ENCODE results near the gene SNAPC4.
"Not testable (repeated sequence)": the region's sequence is repeated elsewhere in the genome, so short reads cannot be mapped to it uniquely, and the experiment has no call there.

SNAPC4 gene

DNA sequence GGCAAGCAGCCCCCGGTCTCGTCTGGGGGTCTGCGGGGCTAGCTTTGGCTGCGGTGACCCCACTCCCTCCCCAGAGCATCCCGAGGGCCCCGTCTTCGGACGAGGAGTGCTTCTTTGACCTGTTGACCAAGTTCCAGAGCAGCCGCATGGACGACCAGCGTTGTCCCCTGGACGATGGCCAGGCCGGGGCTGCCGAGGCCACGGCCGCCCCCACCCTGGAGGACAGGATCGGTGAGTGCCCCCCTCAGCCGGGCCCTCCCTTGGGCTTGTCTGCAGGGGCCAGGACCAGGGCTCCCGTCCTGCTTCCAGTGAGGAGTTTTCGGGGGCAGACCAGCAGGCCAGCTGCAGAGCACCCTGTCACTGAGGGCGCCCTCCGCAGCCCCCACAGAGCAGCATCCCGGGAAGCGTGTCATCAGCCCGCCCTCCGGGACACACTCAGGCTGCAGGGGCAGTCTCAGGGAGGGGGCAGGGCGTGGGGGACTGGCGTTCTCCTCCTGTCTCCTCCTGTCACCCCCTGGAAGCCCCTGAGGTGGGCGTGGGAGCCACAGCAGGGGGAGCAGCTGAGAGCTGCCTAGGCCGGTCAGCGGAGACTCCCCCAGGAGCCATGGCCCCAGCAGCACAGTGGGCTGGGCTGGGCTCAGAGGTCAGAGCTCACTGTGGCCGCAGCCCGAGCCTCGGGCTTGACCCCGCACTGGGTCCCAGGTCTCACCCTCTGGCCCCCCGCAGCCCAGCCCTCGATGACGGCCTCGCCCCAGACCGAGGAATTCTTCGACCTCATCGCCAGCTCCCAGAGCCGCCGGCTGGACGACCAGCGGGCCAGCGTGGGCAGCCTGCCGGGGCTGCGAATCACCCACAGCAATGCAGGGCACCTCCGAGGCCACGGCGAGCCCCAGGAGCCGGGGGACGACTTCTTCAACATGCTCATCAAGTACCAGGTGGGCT, 44.1 kb downstream of the SNAPC4 start:
- DNase-seq, result no peak

DNA sequence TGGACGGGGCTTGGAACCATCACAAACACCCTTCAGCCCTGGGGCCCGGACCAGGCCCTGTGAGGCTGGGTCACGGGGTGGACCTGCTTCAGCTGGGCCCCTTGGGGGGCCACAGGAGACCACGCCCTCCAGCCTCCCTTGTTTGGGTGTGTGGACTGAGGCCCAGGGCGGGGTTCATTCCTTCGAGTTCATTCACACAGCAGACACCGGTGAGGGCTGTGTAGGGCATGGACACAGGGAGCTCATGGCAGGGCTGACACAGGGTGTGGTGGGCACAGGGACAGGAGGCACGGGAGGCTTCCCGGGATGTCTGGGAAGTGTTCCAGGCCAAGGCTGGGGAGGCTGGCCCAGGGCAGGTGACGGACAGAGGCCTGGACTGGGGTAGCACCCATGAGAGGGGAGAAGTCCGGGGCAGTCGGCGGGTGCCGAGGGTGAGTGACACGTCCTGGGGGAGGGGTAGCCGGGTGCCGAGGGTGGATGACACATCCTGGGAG, 45.3 kb downstream of the SNAPC4 start:
- DNase-seq, result peak; percentile 32

DNA sequence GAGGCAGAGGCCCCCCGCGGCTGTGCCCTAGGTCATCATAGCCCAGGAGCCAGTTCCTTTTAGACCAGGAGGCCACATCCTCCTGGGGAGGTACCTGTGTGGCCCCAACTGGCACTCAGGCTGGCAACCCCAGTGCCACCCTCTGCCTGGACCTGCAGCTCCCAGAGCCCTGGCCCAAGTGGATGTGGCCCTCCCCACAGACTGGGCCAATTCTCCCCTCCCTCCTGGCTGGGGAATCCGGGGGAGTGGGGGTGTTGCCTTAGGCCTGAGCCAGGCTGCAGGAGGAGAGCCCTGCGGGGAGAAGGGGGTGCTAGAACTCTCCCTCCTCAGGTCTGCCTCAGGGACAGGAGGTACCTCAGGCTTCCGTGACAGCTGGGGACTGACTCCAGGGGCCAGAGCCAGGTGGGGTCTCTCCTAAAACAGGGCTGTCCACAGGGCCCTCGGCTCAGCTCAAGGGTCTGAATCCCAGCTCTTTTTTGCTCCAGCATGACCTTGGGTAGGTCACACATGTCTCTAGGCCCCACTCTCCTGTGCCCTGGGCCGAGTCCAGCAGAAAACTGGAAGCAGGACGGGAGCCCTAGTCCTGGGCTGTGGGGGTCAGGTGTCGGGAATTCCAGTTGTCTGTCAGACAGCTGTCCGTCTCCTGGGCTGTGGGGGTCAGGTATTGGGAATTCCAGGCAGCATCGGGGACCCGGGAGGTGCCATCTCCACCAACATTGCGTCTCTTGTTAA, 46.0 kb downstream of the SNAPC4 start:
- no peak for DNase-seq

DNA sequence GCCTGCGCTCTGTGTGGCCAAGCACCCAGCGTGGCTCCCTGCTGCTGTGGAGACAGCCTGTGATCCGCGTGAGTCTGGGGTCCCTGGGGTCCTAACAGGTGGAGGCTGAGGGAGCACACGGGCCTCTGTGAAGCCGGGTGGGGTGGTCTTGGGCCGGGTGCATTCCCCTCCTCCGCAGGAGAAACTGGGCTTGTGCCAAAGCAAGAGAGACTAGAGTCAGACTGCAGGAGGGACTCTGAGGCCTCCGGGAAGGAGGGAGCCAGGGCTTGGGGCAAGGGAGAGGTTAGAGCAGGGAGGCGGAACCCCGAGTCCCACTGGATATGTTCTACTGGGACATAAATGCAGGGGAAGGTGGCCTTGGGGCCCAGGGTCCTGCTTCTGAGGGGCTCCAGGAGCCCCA, 46.9 kb downstream of the SNAPC4 start:
- DNase-seq, result no peak

DNA sequence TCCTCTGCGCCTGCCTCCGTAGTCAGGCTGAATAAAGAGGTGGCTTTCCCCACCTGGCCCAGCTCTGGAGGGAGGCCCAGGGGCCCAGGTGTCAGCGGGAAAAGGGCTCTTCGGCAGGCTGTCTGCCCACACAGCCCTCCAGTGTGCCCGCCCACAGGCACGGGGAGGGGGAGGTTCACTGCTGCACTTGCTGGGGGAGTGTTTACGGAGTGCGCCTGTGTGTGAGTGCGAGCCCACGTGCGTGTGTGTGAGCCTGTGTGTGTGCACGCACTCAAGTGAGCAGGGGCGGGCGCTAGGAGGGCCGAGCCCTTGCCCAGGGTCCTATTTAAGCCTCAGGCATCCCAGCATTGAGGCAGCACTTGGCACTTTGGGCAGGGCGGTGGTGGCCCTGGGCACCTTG, 47.3 kb downstream of the SNAPC4 start:
- DNase-seq, result peak; percentile 67

DNA sequence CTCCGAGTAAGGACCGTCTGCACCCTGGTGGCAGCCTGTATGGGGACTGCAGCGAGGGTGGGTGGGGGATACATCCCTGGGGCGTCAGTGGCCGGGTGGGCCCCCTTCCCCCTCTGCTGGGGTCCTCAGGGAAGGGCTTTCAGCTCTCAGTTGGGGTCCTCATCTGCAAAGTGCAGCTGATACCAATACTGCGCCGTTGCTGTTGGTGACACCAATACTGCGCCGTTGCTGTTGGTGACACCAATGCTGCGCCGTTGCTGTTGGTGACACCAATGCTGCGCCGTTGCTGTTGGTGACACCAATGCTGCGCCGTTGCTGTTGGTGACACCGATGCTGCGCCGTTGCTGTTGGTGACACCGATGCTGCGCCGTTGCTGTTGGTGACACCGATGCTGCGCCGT, 48.1 kb downstream of the SNAPC4 start:
- not testable (repeated sequence) for DNase-seq

DNA sequence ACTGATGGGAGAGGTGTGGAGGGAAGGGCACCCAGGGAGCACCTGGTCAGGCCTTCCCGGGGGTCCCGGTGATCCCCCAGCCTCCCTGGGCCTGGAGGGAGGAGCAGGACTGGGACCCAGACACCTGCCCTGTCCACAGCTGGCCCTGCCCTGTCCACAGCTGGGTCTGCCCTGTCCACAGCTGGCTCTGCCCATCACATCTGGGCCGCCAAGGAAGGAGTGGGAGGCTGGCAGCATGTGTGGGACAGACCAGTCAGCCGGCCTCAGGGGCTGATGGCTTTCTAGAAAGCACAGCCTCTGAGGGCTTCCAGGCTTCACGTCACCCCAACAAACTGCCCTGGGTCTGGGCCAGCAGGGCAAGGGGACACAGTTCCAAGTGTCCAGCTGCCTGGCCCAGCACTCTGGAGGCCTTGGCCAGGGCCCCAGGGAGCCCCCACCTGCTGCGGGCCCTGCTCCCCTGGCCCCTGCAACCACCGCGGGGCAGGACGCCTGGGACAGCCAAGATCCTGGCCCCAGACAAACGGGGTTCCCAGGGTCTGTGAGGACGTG, 48.6 kb downstream of the SNAPC4 start:
- no peak for DNase-seq

Measured in NCI-H69 (cell line).